OCI-LY3 (cell line): ENCODE results near the gene TMEM132C.

ENCODE experiments used
- EZH2phosphoT487 ChIP-seq: fragments of 200-600 bp; shearing (Covaris generic); IDR thresholded peaks from 2 replicates; pipeline ENCODE4 v1.6.1; 2018; ENCODE audit warnings: antibody characterized with exemption, mixed run types, low read depth
- TF ChIP-seq, protein P1 (sequence below): fragments of 200-600, 300-600 bp; sonication (generic); IDR thresholded peaks from 2 replicates; pipeline ENCODE4 v1.5.1; 2014; ENCODE audit warnings: antibody characterized with exemption, low read length, low read depth

- TF ChIP-seq, protein P1, sequence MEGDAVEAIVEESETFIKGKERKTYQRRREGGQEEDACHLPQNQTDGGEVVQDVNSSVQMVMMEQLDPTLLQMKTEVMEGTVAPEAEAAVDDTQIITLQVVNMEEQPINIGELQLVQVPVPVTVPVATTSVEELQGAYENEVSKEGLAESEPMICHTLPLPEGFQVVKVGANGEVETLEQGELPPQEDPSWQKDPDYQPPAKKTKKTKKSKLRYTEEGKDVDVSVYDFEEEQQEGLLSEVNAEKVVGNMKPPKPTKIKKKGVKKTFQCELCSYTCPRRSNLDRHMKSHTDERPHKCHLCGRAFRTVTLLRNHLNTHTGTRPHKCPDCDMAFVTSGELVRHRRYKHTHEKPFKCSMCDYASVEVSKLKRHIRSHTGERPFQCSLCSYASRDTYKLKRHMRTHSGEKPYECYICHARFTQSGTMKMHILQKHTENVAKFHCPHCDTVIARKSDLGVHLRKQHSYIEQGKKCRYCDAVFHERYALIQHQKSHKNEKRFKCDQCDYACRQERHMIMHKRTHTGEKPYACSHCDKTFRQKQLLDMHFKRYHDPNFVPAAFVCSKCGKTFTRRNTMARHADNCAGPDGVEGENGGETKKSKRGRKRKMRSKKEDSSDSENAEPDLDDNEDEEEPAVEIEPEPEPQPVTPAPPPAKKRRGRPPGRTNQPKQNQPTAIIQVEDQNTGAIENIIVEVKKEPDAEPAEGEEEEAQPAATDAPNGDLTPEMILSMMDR: no peak
- no peak for TF ChIP-seq EZH2phosphoT487
Observed at GRCh38 chr12:128450810-128451209, 183.8 kb downstream of the TMEM132C start.
